Iris pigment epithelial cell (primary cell): ENCODE results near the gene CDKN1C.

Experiments used
- DNase-seq: peaks from one replicate; pipeline ENCODE4 v3.0.0-alpha.2; 2011; ENCODE audit warnings: low read depth

The CDKN1C gene

DNA sequence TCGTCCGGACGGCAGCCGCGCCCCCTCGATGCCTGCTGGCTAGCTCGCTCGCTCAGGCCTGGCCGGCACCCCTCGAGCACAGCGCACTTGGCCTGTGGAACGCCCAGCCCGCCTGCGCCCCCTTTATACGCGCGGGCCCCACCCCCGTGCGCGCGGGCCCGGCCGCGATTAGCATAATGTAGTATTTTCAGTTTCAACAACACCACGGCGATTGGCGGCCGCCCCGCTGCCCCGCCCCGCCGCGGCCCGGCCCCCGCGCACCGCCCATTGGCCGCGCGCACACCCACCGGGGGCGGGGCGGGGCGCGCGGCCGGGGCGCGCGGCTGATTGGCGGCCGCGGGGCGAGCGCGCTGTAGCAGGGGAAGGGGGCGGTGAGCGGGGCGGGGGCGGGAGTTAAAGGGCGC, at the start of gene CDKN1C:
TSS of gene CDKN1C (minus strand) at position 98 of the 404 bp plus-strand sequence. CDS start 319 bp downstream, outside the sequence.
- DNase-seq, result peak; percentile 77

DNA sequence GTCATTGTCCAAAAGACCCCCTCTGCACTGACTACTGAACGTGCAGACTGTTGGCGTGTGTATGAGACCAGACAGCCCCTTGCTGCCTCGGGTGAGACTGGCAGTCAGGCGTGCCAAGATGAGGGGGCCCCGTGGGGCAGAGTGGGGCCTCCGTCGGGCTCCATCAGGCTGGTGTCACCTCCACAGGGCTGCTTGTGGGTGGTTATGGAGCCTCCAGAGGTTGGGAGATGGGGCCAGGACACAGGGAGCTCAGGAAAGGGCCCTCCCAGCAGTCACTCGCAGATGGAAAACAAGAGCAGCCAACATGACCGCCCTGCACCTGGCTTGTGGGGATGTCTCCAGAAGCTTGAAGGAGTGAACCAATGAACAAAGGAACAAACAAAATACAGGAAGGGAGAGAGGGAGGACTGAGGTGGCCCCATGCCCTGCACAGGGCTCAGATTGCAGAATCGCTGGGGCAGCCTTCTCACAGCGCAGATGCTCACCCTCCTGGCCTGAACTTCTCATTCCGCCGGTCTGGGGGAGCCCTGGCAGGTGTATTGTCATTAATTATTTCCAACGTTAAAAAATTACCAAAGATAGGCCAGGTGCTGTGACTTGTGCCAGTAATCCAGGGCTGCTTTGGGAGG, 49.1 kb upstream of the CDKN1C start:
- DNase-seq, result no peak

DNA sequence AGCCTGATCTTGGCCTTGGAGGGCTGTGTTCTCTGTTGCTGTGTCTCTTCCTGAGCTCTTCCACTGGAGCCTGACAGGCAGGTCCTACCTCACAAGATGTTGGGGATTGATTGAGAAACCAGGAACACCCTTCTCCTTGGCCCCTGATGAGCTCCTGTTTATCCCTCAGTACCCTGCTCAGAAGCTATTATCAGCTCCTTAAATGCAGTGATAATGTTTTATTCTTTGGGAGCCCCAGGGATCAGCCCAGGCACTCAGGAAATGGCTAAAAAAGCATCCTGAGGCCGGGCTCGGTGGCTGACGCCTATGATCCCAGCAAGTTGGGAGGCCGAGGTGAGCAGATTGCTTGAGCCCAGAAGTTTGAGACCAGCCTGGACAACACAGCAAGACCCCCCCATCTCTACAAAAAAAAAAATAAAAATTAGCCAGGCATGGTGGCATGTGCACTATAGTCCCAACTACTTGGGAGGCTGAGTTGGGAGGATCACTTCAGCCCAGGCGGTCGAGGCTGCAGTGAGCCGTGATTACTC, 48.5 kb upstream of the CDKN1C start:
- no peak for DNase-seq

DNA sequence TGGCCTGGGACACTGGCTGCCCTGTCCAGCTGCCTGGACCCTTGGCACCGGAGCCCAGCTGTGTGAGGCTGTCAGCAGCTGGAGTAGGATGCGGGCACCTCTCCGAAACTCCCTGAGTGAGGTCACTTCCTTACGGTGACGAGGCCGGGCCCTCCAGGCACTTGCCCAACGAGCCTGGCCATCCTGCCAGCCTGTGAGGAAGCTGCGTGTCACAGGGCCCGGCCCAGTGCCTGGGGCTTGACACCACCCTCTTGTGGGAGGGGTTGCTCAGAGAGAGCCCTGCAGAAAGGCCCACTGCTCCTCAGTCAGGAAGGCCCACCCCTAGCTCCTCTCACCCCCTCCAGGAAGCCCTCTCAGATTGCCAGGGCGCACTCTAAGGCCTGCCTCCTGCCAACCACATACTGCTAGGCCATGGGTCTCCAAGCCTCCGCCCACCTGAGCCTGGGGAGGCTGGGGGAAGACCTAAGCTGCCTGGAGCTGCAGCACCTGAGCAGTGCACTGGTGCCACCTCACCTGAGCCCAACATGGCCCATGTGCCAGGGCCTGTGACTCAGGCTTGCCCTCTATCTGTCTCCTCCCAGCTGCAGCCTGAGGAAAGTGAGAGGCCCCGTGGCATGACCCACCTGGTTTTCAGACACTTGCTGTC, 47.9 kb upstream of the CDKN1C start:
- peak; percentile 53 for DNase-seq

DNA sequence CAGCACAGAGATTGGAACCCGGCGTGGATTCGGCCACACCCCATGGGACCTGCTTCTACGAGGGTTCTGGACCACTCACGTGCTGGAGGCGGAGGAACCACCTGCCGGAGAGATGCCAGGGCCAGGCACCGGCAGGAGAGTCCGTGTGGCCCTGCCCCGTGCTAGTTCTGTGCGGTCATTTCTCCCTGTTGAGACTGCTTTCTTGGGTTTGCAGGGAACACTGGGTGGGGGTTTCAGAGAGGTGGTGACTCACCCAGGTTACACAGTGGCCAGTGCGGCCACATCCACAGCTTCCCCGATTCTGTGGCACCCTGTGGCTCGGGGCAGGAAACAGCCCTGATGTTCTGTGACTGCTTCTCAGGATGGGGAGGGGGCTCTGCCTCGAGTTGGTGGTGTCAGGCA, 47.3 kb upstream of the CDKN1C start:
- peak; percentile 54 for DNase-seq

DNA sequence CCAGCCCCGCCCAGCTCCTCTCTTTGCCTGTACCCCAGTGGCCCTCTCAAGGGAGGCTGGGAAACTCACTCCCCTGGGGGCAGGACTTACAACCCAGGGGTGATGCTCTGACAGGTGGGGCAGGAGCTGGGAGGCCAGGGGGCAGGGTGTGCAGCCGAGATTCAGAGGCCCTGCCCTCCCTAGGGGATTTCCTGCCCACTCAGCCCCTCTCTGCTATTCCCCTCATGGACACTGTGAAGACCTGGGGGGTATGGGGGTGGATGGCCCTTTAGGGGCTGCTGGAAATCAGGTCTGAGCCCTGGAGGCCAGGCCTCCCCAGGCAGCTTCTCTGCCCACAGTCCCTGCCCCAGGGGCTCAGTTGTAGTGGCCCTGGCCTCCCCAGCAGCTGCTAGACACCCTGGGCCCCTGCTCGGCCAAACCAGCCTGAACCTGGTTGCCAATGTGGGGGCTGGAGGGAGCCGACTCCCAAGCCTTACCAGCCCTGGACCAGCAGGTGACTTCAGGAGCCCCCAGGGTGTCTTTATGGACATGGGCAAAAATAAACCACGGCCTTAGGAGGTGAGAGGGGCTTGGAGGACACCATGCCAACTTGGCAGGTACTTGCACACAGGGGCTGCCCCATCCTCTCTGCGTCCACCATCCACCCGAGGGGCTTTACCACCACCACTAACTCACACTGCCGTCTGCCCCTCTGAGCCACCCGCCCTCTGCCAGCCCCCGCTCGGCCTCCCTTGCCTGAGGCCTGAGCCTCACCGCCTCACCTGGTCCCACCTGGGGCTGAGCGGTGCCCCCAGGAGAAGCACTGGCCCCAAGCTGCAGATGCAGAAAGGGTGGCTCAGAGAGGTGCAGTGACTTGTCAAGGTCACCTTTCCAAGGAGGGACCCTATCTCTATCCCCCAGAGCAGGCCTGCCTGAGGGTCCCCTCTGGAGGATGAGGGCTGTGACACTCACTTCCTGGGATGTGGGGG, 46.5 kb upstream of the CDKN1C start:
- no peak for DNase-seq

DNA sequence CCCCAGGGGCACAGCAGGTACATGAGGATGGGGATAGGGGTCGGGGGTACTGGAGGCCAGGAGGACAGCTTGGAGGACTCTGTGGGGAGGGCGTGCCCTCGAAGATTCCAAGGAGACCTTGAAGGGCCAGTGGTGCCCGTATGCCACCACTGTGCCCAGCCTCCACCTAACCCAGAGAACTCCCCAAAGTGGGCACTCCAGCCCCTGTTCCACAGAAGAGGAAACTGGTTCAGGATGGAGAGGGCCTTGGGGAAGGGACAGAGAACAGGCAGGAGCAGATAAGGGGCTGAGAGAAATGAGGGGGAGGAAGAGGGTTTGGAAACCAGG, 45.8 kb upstream of the CDKN1C start:
- no peak for DNase-seq

DNA sequence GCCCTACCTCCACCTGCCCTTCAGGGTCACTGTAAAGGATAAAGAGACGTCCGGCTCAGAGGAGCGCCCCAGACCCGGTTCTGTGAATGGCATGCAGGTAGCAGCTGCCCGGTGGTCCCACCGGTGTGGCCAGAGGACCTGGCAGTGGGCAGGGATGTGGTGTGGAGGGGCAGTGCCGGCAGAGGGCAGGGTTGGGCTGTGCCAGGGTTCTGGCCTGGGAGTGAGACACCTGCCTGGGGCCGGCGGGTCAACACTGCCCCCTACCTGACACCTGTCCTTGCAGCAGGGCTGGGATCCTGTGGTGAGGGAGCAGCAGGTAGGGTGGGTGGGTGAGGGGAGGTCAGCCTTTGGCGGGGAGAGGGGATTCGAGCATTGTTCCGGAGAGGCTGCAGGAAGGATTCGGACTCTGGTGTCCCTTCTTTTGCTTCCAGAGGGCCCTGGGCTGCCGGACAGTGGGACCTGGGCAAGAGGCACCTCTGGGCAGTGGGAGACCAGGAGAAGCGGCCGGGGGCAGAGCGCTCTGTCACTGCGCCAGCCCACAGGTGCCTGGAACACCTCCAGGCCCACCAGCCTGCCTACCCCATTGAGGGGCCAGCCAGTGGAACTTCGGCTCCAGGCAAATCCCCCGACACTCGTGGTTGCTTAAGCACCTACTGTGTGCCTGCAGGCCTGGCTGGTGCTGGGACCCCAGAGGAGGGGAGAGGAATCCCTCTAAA, 45.3 kb upstream of the CDKN1C start:
- DNase-seq, result peak; percentile 42

DNA sequence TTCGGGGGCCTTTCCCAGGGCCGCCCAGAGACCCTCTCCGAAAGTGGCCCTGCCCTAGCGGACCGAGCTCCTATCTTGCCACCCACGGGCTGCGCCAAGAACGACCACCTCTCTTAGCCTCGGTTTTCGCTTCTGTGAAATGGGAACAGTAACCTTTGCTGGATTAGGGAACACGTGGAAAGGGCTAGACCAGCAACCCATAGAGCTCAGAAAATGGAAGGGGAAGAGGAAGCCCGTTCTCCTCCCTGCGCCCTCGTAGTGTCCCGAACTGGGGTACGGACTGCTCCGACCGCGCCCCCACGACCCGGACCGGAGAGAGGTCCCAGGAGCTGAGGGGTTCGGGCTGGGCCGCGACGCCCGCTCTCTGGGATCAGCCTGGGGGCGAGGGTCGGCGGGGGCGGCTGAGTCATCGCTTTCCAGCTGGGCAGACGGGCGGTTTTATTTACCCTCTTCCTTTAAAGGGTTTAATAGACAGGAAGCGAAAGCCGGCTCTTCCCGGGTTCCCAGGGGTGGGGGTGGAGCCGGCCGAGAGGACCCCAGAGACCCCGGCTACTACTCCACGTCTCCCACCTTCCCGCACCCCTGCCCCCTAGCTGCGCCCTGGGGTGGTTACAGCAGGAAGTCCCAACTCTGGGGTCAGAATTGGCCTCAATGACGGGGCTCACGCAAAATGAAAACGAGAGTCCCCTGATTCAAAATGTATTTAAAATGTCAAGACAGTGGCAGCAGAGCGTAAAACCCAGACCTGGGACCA, 44.6 kb upstream of the CDKN1C start:
- DNase-seq, result peak; percentile 60

DNA sequence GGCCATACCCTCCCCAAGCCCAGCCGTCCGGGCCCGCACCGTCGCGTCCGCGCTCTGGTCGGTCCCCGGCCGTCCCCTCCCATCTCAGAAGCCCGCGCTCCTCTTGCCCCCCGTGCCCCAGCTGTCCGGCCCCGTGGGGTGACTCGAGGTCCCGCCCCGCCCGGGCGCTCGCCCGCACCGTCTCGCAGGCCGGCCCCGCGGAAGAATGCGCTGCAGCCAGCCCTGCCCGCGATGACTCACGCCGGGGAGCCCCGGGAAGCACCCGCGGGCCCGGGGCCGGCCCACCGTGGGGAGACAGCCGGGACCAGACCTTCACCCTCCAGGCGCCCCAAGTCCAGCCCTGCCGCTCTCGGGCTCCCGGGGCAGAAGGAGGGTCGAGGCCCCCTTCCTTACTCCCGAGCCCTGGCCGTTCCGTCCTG, 44.0 kb upstream of the CDKN1C start:
- peak; percentile 86 for DNase-seq

DNA sequence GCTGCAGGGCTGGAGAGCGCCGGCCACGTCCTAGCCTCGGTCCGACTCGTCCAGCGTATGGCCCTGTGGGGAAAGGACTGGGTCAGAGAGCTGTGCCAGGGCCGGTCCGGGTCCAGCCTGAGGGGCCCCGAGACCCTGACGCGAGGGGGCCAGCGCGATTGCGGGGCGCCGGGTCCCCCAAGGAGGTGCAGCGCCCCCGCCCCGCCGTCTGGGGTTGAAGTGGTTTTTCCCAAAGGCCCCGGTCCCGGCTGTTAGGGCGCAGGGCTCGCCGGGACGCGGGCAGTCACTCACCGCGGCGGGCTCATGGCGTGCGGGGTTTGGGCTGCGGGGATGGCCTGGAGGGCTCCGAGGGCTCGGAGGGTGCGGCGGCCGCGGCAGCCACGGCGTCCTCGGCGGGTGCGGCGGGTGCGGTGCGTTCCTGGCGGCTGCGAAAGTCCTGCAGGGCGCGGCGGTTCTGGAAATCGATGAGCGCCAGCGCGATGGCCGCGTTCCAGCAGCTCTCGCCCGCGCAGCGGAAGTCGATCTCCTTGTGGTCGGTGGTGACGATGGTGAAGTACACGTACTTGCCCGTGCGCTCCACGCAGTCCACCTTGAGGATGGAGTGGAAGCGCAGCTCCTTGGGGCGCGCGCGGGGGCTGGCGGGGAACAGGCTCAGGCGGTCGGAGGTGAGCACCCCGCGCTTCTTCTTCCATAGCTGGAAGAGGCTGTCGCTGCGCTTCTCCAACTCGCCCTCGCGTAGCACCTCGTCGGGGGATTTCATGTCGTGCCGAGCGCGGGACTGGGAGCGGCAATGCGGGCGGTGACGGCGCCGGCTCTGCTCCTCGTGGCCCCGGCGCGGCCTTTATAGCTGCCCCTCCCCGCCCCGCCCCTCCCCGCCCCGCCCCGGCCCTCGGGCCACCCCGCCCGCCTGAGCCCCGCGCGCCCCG, 43.3 kb upstream of the CDKN1C start, which contains the start of gene PHLDA2:
TSS of gene PHLDA2 (minus strand) at position 816 of the 926 bp plus-strand sequence. CDS start at position 760, 56 bp downstream.
- DNase-seq, result peak; percentile 78

DNA sequence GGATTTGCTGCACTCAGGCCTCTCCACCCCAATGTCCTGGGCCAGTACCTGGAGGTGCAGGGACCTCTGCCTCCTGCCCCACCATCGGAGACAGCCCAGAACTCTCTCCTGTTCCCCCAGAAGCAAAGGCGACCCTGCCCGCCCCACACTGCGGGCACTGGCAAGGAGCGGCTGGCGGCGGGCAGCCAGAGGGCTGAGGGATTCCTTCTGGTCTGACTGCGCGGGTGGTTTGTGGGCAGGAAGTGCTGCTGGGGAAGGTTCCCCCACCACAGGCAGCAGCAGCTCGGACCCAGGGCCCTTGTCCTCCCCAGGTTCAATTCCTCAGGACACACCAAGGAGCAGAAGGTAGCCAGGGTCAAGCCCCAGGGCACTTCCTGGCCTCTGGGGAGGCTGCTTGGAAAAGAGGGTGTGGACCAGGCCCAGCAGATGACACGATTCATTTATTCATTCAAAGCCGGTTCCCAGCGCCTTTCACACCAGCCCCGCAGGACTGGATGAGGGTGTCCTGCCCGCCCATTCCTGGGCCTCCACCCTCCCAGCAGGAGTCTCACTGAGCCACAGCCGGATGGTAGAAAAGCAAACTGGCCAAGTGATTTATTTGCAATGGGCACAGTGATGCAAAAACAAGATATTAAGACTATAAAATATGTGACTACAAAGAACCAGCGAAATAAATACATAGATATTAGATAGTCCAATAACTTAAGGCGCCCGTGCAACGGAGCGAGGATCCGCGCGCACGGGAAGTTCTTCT, 42.5 kb upstream of the CDKN1C start:
- DNase-seq, result peak; percentile 57

DNA sequence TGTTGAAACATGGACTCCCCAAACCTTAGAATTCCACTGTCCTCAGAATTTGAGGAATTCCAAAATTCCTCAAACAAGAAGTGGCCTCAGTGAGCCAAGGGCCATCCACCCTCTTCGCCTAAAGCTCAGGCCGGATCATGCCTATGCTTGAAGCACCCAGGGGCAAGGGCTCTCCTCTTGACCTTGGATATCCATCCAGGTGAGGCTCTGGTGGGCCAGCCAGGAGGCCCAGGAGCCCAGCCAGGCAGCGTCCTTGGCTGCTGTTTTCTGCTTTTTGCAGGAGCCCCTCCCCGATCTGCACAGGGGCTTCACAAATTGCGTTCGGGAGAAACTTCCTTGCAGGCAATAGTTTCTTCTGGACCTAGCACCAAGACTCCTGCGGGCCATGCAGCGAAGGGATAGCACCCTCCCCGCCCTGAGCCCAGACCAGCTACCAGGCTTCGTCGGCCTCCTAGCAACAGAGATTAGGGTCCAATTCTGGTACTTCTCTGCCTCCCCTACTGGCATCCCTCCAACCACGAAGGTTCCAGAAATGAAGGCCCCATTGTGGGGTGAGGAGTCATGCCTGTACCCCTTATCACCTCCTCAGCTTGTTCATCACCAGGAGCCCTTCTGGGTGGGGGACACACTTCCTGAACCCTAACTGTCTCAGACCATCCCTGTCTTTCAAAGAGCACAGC, 41.7 kb upstream of the CDKN1C start:
- DNase-seq, result no peak

DNA sequence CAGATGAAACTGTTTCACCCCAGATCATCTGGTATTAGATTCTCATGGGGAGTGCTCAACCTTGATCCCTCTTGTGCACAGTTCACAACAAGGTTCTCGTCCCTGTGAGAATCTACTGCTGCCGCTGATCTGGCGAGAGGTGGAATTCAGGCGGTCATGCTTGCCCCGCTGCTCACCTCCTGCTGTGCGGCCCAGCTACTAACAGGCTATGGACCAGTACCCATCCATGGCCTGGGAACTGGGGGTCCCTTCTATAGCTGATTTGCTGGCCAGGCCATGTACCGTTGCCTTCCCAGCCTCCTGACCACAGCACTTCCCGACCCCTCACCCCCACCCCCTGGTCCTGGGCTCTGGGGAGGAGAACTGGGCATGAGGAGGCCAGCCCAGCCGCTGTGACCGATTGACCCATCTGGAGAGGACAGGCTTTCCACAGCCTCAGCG, 41.1 kb upstream of the CDKN1C start:
- no peak for DNase-seq

DNA sequence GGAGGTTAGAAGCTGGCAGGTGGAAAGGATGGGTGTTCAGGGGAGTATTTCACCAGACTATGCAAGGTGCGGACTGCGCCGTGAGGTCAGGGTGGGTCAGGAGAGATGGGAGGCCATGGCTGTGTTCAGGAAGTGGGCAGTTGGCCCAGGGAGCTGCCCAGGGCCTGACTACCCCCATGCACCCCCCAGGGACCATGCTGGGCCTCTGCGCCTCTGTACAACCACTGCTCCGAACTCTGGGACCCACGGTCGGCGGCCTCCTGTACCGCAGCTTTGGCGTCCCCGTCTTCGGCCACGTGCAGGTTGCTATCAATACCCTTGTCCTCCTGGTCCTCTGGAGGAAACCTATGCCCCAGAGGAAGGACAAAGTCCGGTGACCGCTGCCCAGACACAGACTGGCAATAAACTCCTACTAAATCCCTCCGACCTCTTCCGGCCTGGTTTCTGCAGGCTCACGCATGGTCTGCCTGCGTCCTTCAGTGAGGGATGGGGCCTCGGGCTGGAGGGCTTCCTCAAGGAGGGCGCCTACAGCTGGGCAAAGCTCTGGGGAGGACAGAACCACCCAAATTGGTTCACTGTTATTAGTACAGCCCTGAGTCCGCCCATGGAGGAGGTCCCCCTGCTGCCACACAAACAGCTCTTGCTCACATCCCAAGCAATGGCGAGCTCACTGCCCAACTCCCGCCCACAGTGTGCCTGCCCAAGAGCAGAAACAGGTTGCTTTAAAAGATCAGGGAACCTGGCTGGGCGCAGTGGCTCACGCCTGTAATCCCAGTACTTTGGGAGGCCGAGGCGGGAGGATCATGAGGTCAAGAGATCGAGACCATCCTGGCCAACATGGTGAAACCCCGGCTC, 39.5 kb upstream of the CDKN1C start:
- DNase-seq, result no peak

DNA sequence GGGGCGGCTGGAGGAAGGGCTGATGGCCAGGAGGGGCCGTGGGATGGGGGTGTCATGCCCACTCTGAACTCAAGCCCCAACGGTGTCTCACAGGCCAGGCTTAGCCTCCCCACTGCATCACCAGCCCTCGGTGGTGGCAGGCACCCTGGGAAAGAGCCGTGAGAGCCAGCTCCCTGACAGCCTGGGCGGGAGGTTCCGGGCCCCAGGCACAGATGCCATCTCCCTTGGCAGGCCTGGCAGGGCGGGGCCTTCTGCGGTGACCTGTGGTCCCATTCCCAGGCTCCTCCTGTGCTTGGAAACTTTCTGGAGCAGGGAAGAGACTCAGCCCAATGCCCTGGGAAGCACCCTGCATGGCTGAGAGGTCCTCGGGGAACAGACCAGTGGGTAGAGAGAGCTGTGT, 38.8 kb upstream of the CDKN1C start:
- no peak for DNase-seq
